Right renal cortex interstitium (tissue), 3 donors: ENCODE measurements around the gene GNG4. TPM values are rescaled to one million over a fixed set of nuclear protein-coding genes. Genes with fewer than 3 reads are reported as not detected.
"Not testable (repeated sequence)": the region's sequence is repeated elsewhere in the genome, so short reads cannot be mapped to it uniquely, and the experiment has no call there.

Source experiments
- DNase-seq, 3 donors: peaks; one replicate each; pipeline ENCODE4 v3.0.0-alpha.2; 2013; ENCODE audit warnings: low read depth in 3 of 3, low spot score in 2 of 3
- polyA plus RNA-seq, 3 donors: library from polyadenylated mRNA; unstranded; fragments of 120-200 nt; gene quantifications; one replicate each; pipeline ENCODE4 v1.2.1, GENCODE V29; 2013; ENCODE audit not compliant: insufficient read length in 3 of 3

Gene GNG4
- polyA plus RNA-seq, 3 donors: 2.9 to 3.7 (median 3.4) TPM

DNA sequence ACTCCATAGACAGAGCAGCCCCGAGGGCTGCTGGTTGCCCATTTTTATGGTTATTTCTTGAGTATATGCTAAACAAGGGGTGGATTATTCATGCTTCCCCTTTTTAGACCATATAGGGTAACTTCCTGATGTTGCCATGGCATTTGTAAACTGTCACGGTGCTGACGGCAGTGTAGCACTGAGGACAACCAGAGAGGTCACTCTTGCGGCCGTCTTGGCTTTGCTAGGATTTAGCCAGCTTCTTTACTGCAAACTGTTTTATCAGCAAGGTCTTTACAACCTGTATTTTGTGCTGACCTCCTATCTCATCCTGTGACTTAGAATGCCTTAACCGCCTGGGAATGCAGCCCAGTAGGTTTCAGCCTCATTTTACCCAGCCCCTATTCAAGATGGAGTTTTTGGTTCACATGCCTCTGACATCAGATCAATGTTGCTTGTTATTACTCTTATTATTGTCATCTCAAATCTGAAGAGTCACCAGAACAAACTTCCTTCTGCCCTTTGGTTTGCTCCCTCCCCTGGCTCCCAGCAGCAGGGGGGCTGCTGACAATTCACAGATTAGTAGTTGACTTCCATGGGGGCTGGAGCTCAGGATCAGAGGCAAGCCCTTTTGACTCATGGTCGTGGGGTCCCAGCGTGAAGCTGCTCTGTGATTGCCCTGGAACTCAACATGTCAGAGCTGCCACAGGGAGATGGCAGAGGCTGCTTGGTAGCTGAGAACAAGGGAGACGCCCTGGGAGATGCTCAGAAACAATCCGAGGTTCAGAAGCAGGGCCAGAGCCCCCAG lies 103.0 kb downstream of the GNG4 start:
- DNase-seq: not testable (repeated sequence)

DNA sequence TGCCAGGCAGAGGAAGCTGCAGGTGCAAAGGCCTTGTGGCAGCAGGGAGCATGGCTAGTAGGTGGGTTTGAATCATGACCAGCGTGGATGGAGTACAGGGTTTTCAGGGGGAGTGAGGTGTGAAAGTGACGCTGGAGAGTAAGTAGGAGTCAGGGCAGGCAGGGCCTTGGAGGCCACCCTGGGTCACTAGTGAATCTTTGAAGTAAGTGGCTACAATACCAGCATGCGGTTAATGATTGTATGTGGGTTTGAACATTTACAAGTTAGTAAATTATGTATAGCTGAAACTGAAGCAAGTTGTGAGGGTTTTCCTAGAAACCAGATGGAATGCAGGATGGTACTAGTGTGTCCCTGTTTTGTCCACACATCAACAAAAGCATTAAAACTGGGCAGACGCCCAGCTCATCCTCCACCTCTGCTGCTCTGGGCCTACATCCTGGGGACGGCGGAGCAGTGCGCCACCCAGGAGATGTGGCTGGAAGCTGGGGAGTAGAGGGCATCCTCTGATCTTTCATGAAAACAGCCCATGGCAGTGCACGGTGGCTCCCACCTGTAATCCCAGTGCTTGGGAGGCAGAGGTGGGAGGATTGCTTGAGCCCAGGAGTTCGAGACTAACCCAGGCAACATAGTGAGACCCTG lies 104.2 kb downstream of the GNG4 start:
- peak in 1 of 3 donors; percentile 35 for DNase-seq

GRCh38 chr1:235542845-235543244 lies 106.7 kb downstream of the GNG4 start:
- DNase-seq: not testable (repeated sequence)

DNA sequence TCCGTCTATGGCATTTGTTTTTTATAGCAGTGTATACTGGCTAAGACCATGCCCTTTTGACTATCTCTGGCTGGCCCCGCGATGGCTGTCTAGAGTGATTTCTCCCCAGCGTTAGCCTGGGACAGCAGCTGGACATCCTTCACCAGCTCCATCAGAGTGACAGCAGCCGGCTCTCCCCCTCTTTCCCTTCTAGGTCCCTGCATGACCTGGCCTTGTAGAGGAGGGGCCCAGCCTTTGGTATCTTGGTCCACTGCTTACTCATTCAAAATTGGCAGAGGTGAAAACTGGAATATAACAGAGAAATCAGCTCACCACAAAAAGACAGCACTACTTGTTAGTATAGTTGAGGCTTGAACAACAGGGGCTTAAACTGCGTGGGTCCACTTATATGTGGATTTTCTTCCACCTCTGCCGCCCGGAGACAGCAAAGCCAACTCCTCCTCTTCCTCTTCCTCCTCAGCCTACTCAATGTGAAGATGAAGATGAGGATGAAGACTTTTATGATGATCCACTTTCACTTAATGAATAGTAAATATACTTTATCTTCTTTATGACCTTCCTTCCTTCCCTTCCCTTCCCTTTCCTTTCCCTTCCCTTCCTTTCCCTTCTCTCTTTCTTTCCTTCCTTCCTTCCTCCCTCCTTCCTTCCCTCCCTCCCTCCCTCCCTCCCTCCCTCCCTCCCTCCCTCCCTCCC lies 116.0 kb downstream of the GNG4 start:
- DNase-seq: no peak

DNA sequence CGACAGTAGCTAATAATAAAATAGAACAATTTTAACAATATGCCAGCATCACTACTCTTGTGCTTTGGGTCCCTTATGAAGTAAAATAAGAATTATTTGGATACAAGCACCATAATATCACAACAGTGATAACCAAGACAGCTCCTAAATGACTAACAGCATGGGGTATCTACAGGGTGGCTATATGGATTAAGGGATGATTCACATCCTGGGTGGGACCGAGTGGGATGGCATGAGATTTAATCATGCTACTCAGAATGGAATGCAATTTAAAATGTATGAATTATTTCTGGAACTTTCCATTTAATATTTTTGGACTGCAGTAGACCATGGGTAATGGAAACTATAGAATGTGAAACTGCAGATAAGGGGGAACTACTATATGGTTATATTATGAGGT lies 117.2 kb downstream of the GNG4 start:
- no peak for DNase-seq

- no peak for DNase-seq
These were observed 122.3 kb downstream of the GNG4 start for GRCh38 chr1:235527196-235527814.

GRCh38 chr1:235525314-235525713 lies 124.3 kb downstream of the GNG4 start:
- no peak for DNase-seq

DNA sequence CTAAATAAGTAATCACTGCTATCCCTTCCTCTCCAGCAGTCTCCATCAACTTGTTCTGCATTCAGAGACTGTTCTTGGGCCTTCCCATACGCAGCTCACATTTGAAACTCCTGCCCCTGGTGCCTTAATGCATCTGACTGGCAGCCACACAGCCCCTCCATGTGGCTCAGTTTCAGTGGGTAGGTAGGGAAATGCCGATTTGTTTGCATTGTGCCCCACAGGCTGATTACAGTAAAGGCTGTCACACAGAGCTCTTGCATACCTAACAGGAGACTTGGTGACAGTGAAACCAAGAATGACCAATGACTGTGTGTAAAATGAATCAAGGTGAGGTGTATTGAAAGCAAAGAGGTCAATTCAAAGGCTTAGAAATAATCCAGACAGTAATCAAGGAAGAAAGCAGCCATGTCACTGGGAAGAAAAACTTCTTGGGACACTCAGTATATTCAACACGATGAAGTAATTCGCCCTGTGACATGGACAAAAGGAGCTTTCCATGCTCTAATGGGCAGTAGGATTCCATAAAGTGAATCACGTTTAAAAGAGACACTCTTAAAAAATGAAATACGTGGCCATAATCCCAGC lies 132.6 kb downstream of the GNG4 start:
- no peak for DNase-seq

DNA sequence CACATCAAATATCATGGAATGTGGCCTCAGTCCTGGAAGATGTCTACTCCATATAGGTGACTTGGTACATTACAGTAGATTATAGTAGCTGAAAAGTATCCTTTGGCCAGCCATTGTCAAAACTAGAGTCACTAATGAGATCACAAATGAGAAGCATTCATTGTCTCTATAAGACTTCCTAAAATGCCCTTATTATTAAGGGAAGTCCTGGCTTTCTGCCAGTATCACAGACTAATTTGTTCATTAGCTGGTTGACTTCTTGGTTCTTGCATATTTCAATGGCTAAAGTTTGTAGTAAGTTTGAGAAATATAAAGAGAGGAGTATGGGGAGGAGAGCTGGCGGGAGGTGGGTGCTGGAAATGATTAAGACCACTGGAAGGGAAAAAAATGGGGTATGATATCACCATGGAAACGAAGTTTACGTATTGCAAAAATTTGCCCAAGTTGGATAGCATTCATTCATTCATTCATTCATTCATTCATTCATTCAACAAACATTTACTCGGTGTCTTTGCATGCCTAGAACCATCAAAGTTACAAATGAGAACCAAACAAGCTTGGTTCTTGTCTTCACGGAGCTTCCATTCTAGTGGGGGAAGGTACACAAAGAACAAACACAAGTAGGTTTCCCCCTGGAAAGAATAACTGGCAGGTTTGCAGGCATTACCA lies 133.6 kb downstream of the GNG4 start:
- no peak for DNase-seq

DNA sequence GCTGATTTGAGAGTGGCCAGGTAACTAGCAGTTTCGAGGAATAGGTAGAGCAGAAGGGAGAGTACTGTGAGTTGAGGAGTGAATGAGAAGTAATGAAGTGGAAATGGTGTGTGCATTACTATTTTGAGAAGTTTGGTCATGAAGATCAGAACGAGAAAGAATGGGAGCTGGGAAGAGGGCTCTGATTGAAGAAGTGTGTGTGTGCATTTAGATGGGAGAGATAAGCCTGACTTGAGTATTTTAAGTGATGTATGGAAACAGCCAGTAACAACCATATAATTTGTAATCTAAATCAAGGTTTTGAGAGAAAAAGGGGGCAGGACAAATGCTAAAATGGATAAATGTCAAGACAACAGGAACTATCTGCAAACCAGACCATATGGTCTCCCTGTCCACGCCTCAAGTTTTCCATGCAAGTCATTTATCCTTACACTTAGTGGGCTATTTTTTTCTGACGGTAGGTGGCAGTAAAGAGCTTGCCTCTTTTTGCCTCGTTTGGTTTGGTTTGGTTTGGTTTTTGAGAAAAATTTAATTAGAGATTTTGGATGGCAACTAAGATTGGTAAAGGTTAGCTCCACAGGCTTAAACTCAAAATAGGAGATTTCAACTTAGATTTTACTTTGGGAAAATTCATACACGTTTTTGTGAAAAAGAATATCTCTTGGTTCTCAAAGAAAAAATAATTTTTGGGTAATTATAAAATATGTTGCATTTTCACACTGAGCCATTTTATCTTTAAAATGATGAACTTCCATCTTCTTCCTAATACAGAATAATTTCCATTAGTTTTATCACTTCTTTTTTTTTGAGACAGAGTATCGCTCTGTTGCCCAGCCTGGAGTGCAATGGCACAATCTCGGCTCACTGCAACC lies 135.9 kb downstream of the GNG4 start:
- DNase-seq: peak; percentile 50 to 72 (median 62)

GRCh38 chr1:235511470-235512240 lies 137.9 kb downstream of the GNG4 start:
- no peak for DNase-seq

- no peak for DNase-seq
These were observed 138.8 kb downstream of the GNG4 start for GRCh38 chr1:235510823-235511222.

- DNase-seq: no peak
These were observed 142.0 kb downstream of the GNG4 start for GRCh38 chr1:235507623-235508022.

GRCh38 chr1:235504494-235505222 lies 144.9 kb downstream of the GNG4 start:
- peak; percentile 92 to 96 (median 96) for DNase-seq

GRCh38 chr1:235504122-235504493 lies 145.5 kb downstream of the GNG4 start, which contains the start of gene B3GALNT2:
Gene B3GALNT2, minus strand, starts transcription at chr1:235504452. Its CDS starts 200 bp downstream, at chr1:235504252.
- DNase-seq: peak in 1 of 3 donors; percentile 14

DNA sequence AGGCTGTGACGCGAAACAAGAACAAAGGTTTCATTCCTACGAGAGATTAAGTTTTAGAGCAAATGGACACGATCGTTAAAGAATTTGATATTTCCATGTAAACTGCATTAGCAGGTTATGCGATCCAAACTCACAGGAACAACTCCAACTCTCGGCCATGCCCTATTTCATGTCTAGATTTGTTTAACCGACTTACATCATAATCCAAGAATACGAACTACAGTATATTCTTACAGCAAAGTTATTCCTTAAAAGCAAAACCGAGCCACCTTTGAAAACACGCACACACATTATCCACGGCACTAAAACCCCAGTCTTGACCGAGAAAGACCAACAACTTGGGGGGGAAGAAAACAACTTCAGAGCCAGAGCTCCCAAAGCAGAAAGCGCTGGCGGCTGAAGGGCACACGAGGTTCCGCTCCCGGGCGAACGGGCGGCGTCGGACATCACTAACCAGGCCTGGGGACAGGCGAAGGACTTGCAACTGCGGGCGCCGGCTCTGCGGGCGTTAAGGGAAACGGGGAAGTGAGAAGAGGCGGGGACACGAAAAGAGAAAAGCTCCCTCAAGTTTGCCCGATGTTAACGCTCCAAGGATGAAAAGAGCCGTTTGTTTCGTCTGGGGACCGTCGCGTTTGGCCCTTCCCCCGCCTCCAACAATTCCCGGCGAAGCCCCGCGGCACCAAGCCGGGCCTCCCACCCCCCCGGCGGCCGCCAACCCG lies 146.0 kb downstream of the GNG4 start:
- DNase-seq: peak; percentile 47 to 80 (median 59)
